Activated naive CD8-positive, alpha-beta T cell treated with anti-CD3 and anti-CD28 coated beads, Interleukin-2, amount 50 U/mL, for 24 hours (primary cell): ENCODE data around the gene ZNF329.
A peak's percentile ranks its signal among the peaks of the same experiment; 100 is the strongest.

Experiments used
- ATAC-seq: fragments of 150-1000 bp; cut with Tn5 transposase; one replicate; pipeline ENCODE4 v1.10.0; 2021
- DNase-seq: peaks from one replicate; pipeline ENCODE4 v3.0.0; 2021
- H3K27ac Mint-ChIP-seq: one replicate; pipeline ENCODE4 v1.8.0; 2021; ENCODE audit warnings: mild to moderate bottlenecking, mixed read lengths
- H3K27me3 Mint-ChIP-seq: one replicate; pipeline ENCODE4 v1.8.0; 2021; ENCODE audit warnings: mixed read lengths
- H3K36me3 Mint-ChIP-seq: one replicate; pipeline ENCODE4 v1.8.0; 2021; ENCODE audit warnings: low read depth, mixed read lengths
- H3K4me1 Mint-ChIP-seq: one replicate; pipeline ENCODE4 v1.8.0; 2021; ENCODE audit warnings: mixed read lengths
- H3K4me3 Mint-ChIP-seq: one replicate; pipeline ENCODE4 v1.8.0; 2021; ENCODE audit warnings: mild to moderate bottlenecking, moderate library complexity, mixed read lengths
- H3K9me3 Mint-ChIP-seq: one replicate; pipeline ENCODE4 v1.8.0; 2021; ENCODE audit warnings: mixed read lengths

Gene ZNF329

DNA sequence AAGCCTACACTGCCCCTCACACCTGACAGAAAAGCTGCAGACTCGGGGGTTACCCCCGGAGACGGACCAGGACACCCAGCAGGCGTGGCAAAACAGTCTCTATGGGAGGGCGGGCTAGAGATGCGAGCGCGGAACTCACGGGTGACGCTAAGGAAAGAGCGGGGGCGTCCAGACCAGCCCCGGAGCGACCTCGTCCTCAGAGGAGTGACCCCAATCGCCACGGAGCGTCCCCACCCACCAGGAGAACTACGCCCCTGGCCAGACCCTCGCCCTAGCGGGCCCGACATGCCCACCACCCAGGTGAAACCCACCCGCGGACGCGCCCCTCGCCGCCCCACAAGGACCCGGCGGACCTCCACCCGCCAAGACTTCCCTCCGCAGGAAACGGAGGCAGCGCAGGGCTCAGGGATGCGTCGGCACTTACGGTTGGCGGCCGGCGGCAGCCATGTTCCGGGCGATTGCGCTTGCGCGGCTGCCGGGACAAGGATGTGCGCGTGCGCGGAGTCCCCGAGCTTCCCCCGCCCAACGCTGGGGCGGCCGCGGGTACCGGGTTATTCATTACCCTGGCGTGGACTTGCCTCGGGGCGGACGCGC is at the start of gene ZNF329:
ZNF329 (minus strand) TSS at position 462 of the 594 bp plus-strand sequence. CDS start 21,286 bp downstream, outside the sequence.
- peak within 1 kb of the TSS; percentile 74 for H3K27ac Mint-ChIP-seq
- H3K4me3 Mint-ChIP-seq, result peak within 1 kb of the TSS; percentile 89
- H3K9me3 Mint-ChIP-seq, result peaks cover 26% of the 10 kb centered on the region

DNA sequence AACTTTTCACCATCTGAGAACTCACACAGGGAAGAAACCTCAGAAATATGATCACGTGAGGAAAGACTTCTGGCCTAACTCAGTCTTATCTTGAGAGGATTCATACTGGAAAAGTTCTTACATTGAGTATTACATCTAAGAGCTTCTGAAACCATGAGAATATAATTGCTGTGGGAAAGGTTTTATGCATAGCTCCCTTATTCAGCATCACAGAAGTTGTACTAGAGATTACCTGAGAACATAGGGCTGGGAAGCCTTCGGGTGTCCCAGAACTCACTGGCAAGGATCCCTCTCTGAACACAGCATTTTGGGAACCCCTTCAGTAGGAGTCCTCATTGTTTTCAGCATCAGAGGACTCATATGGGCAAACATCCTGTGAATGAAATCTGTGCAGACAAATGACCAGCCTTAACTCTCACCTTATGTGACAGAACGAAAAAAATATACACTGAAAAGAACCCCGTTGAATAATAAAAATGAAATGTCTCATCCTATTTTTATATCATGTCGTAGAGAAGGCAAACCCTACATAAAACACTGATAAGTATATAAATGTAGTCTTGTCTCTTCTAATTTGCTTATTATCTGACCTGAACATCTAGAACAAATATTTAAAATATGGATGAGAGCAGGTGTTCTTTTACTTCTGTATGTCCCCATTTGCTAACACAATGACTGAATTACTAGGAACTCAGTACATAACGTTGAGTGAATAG is 46.5 kb upstream of the ZNF329 start:
- Mint-ChIP-seq H3K9me3 (peaks cover 58% of the 10 kb centered on the region), H3K27me3 (no peaks in the 10 kb centered on the region), H3K4me3 (no peak overlapping the region), H3K36me3 (peaks cover 95% of the 10 kb centered on the region), H3K4me1 (no peaks in the 10 kb centered on the region), H3K27ac (no peak overlapping the region)
- DNase-seq (no peak), ATAC-seq (no peak)

More for the DNA sequence above, at the start of gene ZNF329:
- ATAC-seq, result peak; percentile 74
- Mint-ChIP-seq H3K36me3 (peaks cover 37% of the 10 kb centered on the region), H3K27me3 (no peaks in the 10 kb centered on the region), H3K4me1 (peaks cover 35% of the 10 kb centered on the region)
- peak; percentile 97 for DNase-seq

DNA sequence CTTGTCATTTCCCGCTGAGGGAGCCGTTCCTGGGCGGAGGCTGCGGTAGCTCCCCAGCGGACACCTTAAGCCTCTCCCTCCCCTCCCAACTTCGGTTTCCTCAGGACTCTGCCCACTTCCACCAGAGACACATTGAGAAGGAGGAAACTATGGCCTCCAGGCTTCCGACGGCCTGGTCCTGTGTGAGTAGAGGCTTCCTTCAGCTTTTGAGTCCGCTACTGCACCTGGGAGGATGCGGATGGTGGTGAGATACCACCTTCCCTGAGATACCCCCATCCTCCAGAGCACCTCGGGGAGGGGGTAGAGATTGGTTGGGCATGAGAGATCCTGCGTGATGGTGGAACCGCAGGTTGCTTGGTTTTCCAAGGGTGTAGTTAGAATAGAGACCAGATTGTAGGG is 33.2 kb upstream of the ZNF329 start:
- ATAC-seq (no peak), DNase-seq (no peak)
- Mint-ChIP-seq H3K9me3 (peaks cover 34% of the 10 kb centered on the region), H3K36me3 (peaks cover 74% of the 10 kb centered on the region), H3K4me1 (peaks cover 22% of the 10 kb centered on the region), H3K27me3 (no peaks in the 10 kb centered on the region), H3K27ac (peak overlapping the region; percentile 98), H3K4me3 (peak overlapping the region; percentile 90)

DNA sequence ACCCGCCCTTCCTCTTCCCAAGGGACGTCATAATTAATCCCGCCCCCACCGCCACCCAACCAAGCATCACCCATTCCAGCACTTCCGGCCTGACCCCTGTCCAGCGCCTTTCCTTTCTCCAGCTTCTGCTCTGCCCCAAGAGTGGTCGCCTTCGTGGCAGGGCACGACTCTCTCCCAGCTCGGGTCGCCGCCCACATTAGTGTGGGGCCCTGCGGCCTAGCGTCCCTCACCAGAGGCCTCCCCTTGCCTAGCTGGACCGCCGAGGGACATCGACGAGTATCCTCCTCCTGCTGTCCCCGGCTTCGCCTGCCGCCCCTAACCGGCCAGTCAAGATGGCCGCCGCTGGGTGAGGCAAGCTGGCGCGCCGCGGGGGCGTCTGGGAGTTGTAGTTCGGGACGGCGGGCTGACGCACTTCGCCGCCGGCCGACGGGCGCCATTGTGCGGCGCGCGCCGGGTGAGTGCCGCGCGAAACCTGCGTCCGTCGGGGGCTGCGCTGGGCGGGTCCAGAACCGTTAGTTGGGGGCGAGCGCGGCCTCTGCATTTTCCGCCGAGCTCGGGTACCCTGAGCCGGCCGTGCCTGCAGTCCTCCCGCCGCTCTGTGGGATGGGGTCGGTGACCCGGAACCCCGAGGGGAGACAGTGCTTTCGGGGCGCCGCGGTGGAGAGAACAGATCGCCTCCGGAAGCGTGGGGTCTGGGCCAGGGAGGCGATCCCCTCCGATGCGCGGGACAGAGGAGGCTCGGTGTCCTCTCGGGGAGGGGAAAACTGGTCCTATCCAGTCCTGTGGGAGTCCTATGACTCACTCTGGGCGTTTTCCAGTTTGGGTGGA is 32.6 kb upstream of the ZNF329 start, which contains the start of gene ZNF274:
ZNF274 (plus strand) TSS at position 73 of the 828 bp plus-strand sequence. CDS start 905 bp downstream, outside the sequence.
- ATAC-seq (peak; percentile 92), DNase-seq (peak; percentile 95)
- Mint-ChIP-seq H3K27me3 (no peaks in the 10 kb centered on the region), H3K4me1 (peaks cover 22% of the 10 kb centered on the region), H3K4me3 (peak within 1 kb of the TSS; percentile 90), H3K9me3 (peaks cover 37% of the 10 kb centered on the region), H3K36me3 (peaks cover 70% of the 10 kb centered on the region), H3K27ac (peak within 1 kb of the TSS; percentile 98)

DNA sequence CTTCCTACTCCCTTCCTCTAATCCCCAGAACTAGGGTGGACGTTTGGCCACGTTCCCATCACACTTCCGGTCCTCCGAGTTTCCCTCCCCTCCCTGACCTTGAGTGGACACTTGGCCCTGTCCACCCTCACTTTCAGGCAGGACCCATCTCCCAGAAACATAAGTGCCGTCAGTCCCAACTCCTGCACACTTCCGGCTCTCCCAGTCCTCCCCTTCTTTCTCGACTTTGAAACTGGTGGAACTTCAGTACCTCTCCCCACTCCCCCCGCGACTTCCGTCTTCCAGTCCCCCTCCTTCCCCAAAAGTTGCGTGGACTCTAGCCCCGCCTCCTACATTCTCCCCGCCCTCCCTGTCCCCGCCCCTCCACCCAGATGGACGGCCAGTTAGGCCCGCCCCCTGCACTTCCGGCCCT is 32.0 kb upstream of the ZNF329 start:
- Mint-ChIP-seq H3K27ac (peak overlapping the region; percentile 98), H3K27me3 (no peaks in the 10 kb centered on the region), H3K9me3 (peaks cover 43% of the 10 kb centered on the region), H3K36me3 (peaks cover 69% of the 10 kb centered on the region), H3K4me1 (peaks cover 22% of the 10 kb centered on the region), H3K4me3 (peak overlapping the region; percentile 90)
- ATAC-seq (no peak), DNase-seq (peak; percentile 89)

DNA sequence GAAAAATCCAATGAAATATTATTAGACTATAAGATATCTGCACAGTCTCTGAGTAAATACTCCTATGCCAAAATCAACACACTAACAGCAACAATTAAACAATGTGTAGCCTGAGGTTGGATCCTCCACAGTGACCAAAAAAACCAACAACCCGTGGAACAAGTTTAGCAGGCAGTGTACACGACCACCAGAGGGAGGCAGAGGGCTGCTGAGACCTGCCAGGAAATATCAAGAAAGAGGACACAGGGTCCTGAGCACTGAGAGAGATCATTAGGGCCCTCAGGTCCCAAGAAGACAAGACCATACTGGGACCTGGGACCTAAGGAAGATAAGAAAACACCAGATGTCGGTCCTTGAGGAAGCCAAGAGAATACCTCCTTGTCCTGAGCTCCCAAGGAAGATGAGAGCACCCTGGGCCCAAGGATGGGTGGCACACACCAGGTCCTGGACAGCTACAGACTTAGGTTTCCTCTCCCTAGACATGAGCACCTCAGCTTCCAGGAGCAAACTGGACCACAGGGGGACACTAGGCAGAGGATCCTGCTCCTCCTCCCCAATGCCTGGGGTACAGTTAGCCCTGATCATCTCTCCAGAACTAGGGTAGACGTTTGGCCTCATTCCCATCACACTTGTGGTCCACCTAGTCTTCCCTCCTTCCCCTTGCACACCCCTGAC is 31.4 kb upstream of the ZNF329 start:
- DNase-seq (peak; percentile 71), ATAC-seq (no peak)
- Mint-ChIP-seq H3K36me3 (peaks cover 67% of the 10 kb centered on the region), H3K4me3 (peak overlapping the region; percentile 90), H3K27ac (peak overlapping the region; percentile 98), H3K9me3 (peaks cover 48% of the 10 kb centered on the region), H3K27me3 (no peaks in the 10 kb centered on the region), H3K4me1 (peaks cover 22% of the 10 kb centered on the region)

DNA sequence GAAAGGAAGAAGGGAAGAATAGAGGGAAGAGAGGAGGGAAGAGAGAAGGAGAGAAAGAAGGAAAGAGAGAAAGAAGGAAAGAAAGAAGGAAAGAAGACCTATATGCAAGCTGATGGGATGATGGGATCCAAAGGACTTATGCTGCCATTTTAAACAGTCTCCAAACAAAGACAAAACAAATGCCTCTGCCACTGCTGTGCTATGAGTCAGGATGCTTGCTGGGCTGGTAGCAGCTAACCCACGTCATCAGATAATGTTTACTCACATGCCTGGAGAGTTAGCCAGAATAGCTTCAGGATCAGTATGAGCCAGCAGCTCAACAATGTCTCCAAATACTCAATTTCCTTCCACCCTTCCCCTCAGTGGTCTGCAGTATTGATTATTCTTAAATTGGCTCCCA is 20.3 kb upstream of the ZNF329 start:
- H3K4me1 Mint-ChIP-seq, result no peaks in the 10 kb centered on the region
- no peaks in the 10 kb centered on the region for H3K27me3 Mint-ChIP-seq
- DNase-seq (no peak), ATAC-seq (no peak)
- peaks cover 51% of the 10 kb centered on the region for H3K9me3 Mint-ChIP-seq
- no peak overlapping the region for H3K4me3 Mint-ChIP-seq
- no peak overlapping the region for H3K27ac Mint-ChIP-seq
- H3K36me3 Mint-ChIP-seq, result peaks cover 39% of the 10 kb centered on the region

DNA sequence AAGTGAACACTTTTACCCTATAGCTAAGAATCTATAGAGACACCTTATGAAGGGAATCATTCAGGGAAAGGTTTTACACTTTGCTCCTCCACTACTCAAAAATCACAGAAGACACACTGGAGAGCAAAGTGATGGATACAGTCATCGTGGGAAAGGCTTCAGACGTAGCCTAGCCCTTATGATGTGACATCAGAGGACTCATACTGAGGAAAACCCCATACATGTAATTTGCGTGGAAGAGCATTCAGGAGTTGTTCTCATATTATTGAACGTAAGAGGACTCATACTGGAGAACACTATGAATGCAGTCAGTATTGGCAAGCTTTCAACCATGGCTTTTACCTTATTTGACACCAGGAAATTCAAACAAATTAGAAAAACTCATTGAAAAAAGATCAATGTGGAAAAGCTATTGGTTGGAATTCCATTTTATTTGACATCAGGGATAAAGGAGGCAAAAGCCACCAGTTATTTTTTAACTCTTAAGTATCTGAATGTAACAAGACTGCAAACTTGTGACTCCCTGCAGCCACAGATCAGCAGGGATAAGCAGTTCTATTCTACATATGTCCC is 16.2 kb upstream of the ZNF329 start:
- no peaks in the 10 kb centered on the region for H3K27me3 Mint-ChIP-seq
- H3K36me3 Mint-ChIP-seq, result peaks cover 45% of the 10 kb centered on the region
- no peak overlapping the region for H3K4me3 Mint-ChIP-seq
- DNase-seq (no peak), ATAC-seq (no peak)
- no peak overlapping the region for H3K27ac Mint-ChIP-seq
- peaks cover 53% of the 10 kb centered on the region for H3K9me3 Mint-ChIP-seq
- no peaks in the 10 kb centered on the region for H3K4me1 Mint-ChIP-seq

DNA sequence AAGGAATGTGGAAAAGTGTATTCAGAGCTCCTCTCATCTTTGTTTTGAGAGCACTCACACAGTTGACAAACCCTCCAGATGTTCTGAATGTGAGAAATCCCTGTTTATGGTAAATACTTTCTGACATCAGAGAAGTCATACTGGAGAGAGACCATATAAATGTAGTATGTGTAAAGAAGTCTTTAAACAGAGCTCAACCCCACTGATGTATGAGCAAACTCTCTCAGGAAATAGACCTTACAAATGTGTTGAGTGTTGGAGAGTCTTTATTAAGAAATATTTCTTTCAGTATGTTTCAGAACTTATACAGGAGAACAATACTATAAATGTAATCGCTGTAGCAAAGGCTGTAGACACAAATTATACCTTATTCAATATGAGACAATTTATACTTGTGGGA is 15.7 kb upstream of the ZNF329 start:
- H3K27ac Mint-ChIP-seq, result no peak overlapping the region

DNA sequence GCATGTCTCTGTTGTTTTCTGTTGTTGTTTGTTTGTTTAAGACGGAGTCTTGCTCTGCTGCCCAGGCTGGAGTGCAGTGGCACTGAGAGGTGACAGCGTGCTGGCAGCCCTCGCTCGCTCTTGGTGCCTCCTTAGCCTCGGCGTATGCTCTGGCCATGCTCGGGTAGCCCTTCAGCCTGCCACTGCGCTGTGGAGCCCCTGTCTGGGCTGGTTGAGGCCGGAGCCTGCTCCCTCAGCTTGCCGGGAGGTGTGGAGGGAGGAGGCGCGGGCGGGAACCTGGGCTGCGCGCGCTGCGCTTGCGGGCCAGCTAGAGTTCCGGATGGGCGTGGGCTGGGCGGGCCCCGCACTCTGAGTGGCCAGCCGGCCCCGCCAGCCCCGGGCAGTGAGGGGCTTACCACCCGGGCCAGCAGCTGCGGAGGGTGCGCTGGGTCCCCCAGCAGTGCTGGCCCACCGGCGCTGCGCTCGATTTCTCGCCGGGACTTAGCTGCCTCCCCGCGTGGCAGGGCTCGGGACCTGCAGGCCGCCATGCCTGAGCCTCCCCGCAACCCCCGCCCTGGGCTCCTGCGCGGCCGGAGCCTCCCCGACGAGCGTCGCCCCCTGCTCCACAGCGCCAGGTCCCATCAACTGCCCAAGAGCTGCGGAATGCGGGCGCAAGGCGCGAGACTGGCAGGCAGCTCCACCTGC is 6.6 kb upstream of the ZNF329 start:
- no peak for DNase-seq
- H3K27me3 Mint-ChIP-seq, result no peaks in the 10 kb centered on the region
- H3K4me3 Mint-ChIP-seq, result no peak overlapping the region
- ATAC-seq, result no peak
- no peak overlapping the region for H3K27ac Mint-ChIP-seq
- peaks cover 17% of the 10 kb centered on the region for H3K9me3 Mint-ChIP-seq
- peaks cover 10% of the 10 kb centered on the region for H3K36me3 Mint-ChIP-seq
- peaks cover 13% of the 10 kb centered on the region for H3K4me1 Mint-ChIP-seq

More for the DNA sequence above, 15.7 kb upstream of the ZNF329 start:
- peaks cover 55% of the 10 kb centered on the region for H3K9me3 Mint-ChIP-seq
- DNase-seq (no peak), ATAC-seq (no peak)
- no peak overlapping the region for H3K4me3 Mint-ChIP-seq
- peaks cover 46% of the 10 kb centered on the region for H3K36me3 Mint-ChIP-seq
- no peaks in the 10 kb centered on the region for H3K4me1 Mint-ChIP-seq
- H3K27me3 Mint-ChIP-seq, result no peaks in the 10 kb centered on the region

DNA sequence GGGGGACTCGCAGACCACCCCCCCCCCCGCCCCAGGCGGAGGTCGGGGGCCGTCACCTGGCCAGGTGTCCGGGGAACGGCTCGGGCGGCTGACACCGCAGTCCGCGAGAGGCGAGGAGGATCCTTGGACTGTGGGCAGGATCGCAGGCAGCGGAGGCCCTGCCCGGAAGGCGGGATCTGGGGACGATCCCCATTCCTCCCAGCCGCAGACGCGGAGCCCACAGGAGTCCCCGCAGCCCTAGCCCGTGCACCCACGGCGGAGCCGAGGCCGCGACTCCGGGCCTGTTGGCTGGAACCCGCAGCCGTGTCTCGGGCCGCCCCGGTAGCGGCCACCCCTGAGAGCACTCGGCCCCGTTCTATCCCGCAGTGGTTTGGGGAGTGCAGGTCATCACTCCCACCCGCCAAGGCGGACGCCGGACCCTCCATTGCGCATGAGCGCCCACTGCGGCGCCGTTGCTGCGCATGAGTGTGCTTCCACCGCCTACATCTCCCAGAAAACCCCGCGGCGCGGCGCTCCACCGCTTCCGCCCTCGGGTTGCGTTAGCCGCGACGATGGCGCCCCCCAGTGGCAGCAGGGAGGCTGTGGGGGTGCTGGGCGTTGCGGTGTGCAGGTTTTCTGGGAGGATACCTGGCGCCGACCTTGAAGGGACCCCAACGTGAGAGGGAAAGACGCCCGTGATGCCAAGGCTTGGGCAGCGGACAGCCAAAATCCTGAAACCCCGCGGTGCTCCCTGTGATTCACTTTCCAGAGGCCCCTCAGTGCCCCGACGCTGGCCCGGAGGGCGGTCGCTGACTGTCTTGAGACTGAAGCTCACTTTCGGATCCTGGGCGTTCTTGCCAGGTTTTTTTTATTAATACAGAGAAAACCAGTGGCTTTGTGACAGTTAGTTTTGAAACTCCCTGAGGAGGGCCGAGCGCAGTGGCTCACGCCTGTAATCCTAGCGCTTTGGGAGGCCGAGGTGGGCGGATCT is 4.4 kb upstream of the ZNF329 start:
- peak overlapping the region; percentile 64 for H3K27ac Mint-ChIP-seq
- H3K4me1 Mint-ChIP-seq, result peaks cover 27% of the 10 kb centered on the region
- no peaks in the 10 kb centered on the region for H3K27me3 Mint-ChIP-seq

DNA sequence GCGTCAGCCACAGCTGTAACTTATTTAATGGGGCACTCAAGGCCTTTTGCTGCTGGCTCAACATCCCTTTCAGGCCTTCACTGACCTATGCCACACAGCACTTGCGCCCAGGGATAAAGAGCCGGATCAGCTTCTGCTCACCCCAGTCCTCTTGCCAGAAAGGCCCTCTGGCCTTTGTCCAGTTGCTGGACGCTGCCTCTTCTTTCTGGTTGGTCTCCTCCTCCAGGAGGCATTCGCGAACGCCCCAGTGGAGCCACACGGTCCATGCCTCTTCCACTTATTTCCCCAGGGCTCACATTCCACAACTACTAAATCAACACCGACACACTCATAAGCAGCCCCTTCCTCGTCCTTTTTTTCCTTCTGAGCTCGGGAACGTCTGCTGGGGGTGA is 3.7 kb upstream of the ZNF329 start:
- Mint-ChIP-seq H3K36me3 (peaks cover 16% of the 10 kb centered on the region), H3K27me3 (no peaks in the 10 kb centered on the region), H3K4me3 (peak overlapping the region; percentile 85), H3K27ac (peak overlapping the region; percentile 64), H3K9me3 (peaks cover 23% of the 10 kb centered on the region), H3K4me1 (peaks cover 34% of the 10 kb centered on the region)
- DNase-seq, result peak; percentile 12
- no peak for ATAC-seq

More for the DNA sequence above, 4.4 kb upstream of the ZNF329 start:
- Mint-ChIP-seq H3K9me3 (peaks cover 19% of the 10 kb centered on the region), H3K36me3 (peaks cover 11% of the 10 kb centered on the region), H3K4me3 (peak overlapping the region; percentile 85)
- DNase-seq, result peak; percentile 99
- peak; percentile 75 for ATAC-seq
